GM19372 (cell line): ENCODE results near the gene ABHD17C.
"Not testable (repeated sequence)": the region's sequence is repeated elsewhere in the genome, so short reads cannot be mapped to it uniquely, and the experiment has no call there.

Experiments used
- ATAC-seq: cut with Tn5 transposase; IDR thresholded peaks from one replicate; pipeline ENCODE4 v1.9.1; 2021; ENCODE audit warnings: mild to moderate bottlenecking, low read depth, moderate library complexity; ENCODE audit not compliant: unreplicated experiment

ABHD17C gene

DNA sequence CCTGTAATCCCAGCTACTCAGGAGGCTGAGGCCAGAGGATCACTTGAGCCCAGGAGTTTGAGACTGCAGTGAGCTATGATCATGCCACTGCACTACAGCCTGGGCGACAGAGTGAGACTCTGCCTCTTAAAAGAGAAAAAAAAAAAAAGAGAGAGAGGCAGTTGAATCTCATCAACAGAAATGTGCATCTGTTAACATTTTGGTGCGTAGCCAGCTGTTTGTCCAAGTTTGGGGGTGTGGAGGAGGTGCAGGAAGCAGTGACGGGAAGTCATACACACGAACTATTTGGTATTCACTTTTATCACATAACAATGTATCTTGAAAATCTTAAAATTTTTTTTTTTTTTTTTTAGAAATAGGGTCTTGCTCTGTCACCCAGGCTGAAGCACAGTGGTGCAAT, 65.8 kb downstream of the ABHD17C start:
- no peak for ATAC-seq

DNA sequence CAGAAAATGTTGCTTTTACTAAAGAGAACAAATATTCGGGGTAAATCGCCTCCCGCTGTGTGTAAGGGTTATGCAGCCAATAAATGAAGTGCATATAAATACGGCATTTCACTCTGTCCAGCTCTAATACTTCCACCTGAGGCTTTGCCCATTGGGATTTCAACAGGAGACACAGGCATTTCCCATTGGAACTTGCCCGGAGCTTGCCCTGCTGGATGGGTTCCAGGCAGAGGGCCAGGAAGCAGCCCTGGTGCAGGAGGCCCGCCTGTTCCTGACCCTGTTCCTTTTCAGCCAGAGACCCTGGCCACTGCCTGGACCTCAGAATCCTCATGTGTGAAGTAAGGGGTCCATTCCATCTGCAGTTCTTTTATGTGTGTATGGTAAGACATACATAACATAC, 66.6 kb downstream of the ABHD17C start:
- ATAC-seq = no peak

DNA sequence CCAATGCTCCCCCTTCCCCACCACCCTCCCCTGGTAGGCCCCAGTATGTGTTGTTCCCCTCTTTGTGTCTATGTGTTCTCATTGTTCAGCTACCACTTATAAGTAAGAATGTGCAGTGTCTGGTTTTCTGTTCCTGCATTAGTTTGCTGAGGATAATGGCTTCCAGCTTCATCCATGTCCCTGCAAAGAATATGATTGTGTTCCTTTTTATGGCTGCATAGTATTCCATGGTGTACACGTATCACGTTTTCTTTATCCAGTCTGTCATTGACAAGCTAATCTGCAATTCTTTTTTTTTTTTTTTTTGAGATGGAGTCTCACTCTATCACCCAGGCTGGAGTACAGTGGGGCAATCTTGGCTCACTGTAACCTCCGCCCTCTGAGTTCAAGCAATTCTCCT, 68.1 kb downstream of the ABHD17C start:
- not testable (repeated sequence) for ATAC-seq

DNA sequence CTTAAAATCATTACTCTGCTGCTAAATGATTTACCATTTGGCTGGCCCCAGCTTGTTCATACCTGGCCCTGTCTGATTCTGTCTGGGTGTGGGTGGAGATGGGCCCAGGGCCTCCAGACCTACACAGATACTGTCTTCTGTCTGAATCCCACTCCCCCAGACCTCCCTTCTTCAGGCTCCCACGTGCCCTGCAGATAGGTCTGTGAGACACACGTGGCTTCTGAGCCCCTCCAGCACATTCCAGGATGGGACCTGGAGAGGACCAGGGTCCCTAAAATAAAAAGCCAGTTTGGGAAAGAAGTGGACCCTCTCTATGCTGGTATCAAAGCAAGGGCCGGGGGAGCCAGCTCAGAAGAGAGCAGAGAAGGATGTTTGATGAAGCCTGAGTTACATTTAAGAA, 69.4 kb downstream of the ABHD17C start:
- no peak for ATAC-seq

DNA sequence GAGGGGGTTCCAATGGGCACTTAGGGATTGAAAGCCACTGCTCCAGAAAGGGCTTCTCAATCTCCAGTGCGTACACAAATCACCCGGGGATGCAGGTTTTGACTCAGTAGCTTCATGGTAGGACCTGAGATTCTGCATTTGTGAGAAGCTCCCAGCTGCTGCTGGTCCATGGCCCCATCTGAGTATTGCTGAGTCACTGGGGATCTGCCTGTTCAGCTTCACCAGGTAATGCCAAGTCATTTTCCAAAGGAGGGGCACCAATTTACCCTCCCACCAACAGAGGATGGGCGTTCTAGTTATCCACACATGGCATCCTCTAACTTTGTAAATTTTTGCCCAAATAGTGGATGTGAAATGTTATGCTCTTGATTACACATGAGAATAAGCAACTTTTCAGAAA, 71.2 kb downstream of the ABHD17C start:
- ATAC-seq = no peak

DNA sequence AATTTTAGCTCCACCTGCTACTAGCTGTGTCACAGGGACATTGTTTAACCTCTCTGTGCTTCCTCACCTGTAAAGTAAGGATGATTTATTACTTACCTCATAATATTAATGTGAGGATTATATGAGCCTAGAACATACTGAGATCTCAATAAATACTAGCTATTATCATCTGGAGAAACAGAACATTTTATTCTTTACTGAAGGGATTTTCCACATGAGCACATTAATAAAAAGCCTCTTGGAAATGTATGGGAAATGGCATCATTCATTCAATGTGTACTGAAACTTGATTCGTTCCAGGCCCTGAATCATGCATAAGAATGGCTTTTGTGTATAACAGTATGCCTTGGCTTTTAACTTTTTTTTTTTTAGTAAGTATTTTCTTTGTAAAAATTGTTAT, 73.0 kb downstream of the ABHD17C start:
- ATAC-seq = no peak

DNA sequence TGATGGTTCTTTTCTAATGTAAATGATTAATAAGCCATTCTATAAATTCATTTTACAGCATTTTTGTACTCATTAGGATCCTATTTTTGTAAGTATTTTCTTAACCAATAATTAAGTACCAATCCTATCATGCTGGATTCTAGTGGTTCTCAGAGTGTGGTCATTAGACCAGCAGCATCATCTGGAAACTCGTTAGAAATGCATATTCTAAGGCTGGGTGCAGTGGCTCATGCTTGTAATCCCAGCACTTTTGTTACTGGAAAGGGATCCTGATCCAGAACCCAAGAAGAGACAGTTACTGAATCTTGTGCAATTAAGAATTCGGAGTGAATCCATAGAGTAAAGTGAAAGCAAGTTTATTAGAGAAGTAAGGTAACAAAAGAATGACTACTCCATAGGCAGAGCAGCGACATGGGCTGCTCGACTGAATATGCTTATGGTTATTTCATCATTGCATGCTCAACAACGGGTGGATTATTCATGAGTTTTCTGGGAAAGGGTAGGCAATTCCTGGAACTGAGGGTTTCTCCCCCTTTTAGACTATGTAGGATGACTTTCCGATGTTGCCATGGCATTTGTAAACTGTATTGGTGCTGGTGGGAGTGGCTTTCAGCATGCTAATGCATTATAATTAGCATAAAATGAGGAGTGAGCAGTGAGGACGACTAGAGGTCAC, 74.2 kb downstream of the ABHD17C start:
- ATAC-seq = no peak

DNA sequence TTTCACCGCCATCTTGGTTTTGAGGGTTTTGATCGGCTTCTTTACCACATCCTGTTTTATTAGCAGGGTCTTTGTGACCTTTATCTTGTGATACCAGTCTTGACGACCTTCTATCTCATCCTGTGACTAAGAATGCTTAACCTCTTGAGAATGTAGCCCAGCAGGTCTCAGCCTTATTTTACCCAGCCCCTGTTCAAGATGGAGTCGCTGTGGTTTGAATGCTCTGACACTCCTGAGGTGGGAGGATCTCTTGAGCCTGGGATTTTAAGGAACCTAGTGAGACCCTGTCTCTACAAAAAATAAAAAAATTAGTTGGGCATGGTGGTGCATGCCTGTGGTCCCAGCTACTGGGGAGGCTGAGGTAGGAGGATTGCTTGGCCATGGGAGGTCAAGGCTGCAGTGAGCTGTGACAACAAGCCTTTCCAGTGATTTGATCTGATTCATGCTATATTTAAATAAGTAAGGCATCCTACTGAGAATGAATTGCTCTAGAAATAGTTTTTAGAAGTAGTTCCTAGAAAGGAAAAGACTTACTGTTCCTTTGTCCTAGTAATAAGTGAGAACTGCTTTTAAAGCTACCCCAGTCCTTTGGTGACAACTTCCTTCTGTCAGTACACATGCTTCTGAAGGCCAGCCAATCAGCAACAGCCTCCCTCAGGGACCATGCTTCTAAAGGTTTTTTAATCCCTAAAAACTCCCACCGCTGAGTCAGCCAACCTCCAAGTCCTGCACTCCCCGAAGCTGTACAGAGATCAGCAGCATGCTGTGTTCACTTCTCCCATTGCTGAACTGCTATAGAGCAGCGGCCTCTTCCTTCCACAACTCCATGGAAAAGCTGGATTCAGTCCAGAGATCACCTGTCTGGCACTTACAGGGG, 75.0 kb downstream of the ABHD17C start:
- ATAC-seq = no peak

DNA sequence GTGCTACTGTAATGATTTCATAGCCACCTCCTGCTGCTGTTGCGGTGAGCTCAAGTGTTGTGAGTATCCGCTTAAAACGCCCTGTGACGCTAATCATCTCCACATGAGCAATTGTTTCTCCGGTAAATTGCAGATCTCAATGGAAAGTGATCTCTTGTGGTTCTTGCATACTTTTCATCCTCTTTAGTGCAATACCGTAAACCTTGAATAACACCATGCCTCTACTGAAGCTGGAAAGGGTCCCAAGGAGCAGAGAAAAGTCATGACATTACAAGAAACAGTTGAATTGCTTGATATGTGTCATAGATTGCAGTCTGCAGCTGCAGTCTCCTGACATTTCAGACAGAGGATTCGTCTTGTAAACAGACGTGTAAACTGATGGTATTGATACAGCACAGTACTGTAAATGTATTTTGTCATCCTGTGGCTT, 78.0 kb downstream of the ABHD17C start:
- ATAC-seq = no peak

DNA sequence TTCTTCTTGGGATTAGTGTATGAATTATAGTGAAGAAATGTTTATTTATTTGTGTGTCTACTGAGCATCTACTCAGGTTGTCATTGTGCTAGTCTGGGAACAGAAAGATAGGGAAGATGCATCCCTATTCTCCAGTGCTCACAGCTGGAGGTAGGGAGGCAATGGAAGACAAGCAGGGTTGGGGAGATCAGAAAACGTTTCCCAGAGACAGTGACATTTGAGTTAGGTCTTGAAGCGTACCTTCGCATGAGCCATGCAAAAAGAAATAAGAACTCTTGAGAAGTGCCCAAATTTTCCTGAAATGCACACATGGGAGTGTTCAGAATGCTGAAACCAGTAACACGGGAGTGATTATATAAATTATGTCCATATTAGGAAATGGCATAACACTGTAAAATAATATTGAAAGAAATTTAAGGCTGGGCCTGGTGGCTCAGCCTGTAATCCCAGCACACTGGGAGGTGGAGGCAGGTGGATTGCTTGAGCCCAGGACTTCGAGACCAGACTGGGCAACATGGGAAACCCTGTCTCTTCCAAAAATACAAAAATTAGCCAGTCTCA, 78.8 kb downstream of the ABHD17C start:
- ATAC-seq = no peak

DNA sequence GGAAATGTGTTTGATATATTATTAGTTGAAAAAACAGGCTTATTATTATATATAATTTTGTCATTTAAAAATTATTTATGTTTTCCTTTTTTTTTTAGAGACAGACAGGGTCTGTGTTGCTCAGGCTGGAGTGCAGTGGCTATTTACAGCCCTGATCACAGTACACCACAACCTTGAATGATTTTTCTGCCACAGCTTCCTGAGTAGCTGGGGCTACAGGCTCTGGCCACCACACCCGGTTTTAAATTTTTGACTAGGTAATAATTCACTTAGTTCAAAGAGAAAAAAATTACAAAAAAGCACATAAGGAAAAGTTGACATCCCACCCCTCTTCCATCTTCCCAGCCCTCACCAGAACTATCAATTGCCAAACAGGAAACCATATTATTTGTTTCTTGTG, 79.4 kb downstream of the ABHD17C start:
- no peak for ATAC-seq

DNA sequence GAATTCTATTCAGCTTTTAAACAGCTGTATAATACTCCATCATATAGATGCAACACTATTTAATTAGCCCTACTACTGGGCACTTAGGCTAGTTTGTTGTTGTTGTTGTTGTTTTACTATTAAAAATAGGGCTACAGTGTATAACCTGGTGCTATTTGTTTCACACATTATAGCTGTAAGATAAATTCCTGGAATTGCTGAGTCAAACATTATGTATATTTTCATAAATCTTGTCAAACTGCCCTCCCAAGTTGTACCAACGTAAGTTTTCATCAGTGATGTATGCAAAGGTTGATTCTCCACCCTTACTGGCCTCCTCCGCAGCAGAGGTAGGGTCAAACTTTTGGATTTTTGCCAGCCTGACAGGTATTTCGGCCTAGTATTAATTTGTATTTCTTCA, 80.2 kb downstream of the ABHD17C start:
- no peak for ATAC-seq

DNA sequence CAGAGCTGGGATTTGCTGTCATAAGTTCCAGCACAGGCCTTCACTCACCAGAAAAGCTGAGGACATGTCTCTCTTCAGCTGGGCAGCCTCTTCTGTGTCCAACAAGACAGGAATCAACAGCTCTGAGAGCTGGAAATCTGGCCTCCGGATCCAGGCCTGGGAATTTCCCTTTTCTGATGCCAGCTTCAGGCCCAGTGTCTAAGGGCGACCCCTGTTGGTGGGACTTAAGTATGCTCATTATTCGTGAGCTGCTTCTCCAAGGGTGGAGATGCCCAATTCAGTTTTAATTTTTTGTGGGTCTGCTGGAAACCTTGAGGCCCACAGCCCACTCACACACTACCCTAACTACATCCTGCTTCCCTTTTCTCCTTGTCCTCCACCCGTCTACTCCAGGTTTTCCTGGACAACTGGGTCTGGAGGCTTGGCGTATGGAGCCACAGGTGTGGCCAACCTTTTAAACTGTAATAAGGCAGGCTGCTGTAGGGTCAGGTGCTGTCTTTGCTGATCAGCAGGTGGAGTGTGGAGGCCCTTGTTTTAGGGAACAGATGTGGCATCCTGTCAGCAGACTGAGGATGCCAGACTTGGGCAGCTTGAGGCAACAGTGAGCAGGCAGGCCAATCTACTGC, 81.4 kb downstream of the ABHD17C start:
- no peak for ATAC-seq

DNA sequence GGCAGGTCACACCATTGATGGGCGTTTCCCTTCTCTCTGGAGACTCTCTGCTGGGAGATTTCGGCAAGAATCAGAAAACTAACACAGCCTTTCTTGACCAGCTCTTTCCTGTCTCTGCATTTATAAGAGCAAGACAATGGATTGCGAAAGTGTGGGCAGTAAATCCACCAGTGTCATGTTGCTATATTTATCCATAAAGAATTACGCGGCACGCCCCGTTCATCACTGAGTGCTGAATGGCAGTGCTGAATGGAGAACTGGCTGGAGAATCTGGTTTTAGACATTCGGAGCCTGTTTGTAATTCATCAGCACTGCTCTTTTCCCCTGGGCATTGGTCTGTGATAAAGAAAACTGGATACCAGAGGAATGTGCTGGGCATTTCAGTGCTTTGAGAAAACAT, 82.0 kb downstream of the ABHD17C start:
- no peak for ATAC-seq

DNA sequence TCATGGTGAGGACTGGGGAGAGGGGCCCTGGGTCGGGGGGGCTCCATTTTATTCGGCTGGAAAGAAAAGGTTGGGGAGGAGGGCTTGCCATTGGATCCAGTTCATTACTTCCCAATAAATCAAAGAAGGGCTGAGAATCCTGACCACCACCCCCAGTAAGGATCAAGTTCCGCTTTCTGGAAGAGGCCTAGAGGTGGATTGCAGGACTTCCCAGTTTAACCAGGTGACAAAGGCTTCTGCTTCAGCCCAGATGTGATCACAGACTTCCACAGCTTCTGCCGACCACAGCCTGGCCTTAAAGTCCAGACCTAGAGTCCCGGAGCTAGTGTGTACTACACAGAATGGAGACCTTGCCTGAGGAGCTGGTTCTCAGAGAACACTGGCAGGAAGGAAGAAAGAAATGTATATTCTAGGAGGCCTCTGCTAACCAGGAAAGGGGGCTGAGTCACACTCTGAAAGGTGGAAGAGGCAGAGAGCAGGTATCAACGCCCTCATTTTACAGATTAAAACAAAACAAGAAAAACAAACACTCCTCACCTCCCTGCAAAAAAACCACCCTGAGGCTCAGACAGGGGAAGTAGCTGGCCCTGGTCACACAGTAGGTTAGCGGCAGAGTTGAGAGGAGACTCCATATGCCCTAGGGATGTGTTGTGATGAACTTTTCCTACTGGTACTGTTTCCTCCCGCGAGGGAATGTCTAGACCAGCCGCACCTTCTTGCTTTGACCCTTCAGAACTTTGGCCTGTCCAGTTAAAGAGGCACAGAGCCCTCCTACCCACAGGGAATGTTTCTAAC, 82.9 kb downstream of the ABHD17C start:
- no peak for ATAC-seq

DNA sequence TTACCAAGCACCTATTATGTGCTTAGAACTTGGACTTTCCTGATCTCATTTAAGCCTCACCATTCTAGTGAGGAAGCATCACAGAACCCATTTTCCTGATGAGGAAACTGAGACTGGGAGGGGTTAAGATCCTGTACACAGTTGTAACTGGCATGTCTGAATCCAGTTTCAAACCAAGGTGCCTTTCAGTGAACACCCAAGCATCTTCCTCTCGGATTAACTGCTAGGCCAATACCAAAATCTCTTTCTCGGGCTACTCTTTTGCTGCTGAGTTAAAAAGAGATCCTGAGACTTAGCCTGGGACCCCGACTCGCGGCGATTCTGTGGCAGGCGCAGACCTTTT, 83.5 kb downstream of the ABHD17C start:
- ATAC-seq = no peak

DNA sequence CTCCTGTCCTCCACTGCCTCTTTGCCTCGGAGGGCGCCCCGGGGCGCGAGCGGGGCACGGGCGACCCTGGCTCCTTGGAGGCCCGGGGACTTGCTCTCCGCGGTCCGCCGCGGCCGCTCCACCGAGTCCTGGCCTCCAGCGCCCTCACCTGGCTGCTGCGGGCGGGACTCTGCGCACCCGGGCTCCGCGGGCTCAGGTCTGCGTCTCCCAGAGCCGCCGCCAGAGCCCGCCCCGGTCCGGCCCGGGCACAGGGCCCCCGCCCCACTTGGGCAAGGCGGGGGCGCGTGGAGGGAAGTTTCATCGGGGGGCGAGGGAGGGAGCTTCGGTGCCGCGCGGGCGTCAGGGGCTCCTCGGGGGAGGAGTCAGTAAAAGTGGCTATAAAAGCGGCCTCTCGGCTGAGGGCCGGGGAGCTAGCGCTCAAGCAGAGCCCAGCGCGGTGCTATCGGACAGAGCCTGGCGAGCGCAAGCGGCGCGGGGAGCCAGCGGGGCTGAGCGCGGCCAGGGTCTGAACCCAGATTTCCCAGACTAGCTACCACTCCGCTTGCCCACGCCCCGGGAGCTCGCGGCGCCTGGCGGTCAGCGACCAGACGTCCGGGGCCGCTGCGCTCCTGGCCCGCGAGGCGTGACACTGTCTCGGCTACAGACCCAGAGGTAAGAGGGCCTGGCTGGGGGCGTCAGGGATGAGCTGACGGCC, 84.0 kb downstream of the ABHD17C start, which contains the start of gene CEMIP:
TSS of gene CEMIP (plus strand) at position 407 of the 694 bp plus-strand sequence. CDS start 94,510 bp downstream, outside the sequence.
- no peak for ATAC-seq

DNA sequence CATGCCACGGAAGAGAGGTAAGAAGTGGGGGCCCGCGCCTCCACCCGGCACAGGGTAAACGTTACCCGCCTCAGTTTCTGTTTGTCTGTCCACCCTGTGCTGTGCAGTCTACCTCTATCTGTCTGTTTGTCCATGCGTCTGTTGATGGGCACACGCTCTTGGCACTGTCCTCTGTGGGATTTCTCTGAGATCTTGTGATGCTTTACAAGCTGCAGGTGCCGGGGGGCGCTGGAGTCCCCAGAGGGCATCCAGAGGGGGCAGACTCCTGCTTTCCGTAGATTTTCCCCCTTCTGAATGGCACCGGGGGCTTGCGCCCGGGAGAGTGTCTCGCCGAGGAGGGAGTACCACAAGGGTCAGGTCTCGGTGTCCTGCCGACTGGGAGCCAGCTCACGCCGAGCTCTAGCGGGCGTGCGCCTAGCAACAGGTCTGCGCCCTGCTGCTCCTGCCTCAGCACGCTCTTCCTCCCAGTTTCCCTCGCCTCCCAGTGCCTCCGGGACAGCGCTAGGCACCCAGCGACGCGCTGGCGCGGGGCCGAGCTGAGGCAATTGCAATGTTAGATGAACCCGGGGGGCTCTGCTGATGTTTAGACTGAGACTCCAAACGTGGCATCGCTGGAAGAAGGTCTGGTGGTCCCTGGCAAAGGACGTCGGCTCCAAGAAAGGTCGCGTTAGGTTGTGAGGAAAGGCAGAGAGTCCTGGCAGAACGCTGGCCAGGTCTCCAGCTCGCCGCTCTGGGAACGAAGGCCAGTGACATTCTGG, 84.7 kb downstream of the ABHD17C start:
- ATAC-seq = no peak
